AG09309 (cell line): ENCODE results near the gene AFMID.
"Not testable (repeated sequence)": the region's sequence is repeated elsewhere in the genome, so short reads cannot be mapped to it uniquely, and the experiment has no call there.

Experiments
- DNase-seq: peaks from one replicate; pipeline ENCODE4 v3.0.0-alpha.2; 2010; ENCODE audit warnings: low read depth
- H3K4me3 ChIP-seq: 2 replicates; pipeline ENCODE4 v1.5.1; 2011; ENCODE audit warnings: mild to moderate bottlenecking, low read depth, low read length, moderate library complexity; ENCODE audit not compliant: control insufficient read depth
- CTCF ChIP-seq: IDR thresholded peaks from 2 replicates; pipeline ENCODE4 v1.5.1; 2011; ENCODE audit warnings: mild to moderate bottlenecking, low read depth, low read length, inconsistent platforms; ENCODE audit not compliant: insufficient read depth, control insufficient read depth; ENCODE audit errors: missing control alignments

AFMID gene

GRCh38 chr17:78233678-78234077 is 46.5 kb downstream of the AFMID start:
- no peak for DNase-seq
- H3K4me3 ChIP-seq: no peak overlapping the region
- no peak for TF ChIP-seq CTCF

GRCh38 chr17:78234261-78234865 is 47.2 kb downstream of the AFMID start:
- TF ChIP-seq CTCF: no peak
- DNase-seq: no peak
- no peak overlapping the region for H3K4me3 ChIP-seq

GRCh38 chr17:78235022-78235421 is 47.9 kb downstream of the AFMID start:
- H3K4me3 ChIP-seq, DNase-seq: not testable (repeated sequence)

GRCh38 chr17:78235885-78236284 is 48.7 kb downstream of the AFMID start:
- no peak for TF ChIP-seq CTCF
- H3K4me3 ChIP-seq: no peak overlapping the region
- DNase-seq: no peak

- DNase-seq: no peak
- H3K4me3 ChIP-seq: no peak overlapping the region
- no peak for TF ChIP-seq CTCF
Measured at GRCh38 chr17:78236362-78237127, 49.4 kb downstream of the AFMID start.

GRCh38 chr17:78237401-78238012 is 50.3 kb downstream of the AFMID start:
- no peak overlapping the region for H3K4me3 ChIP-seq
- TF ChIP-seq CTCF: no peak
- DNase-seq: no peak
